Left lung (tissue), 10 donors: ENCODE data around the gene RUSC2. TPM values are rescaled to one million over a fixed set of nuclear protein-coding genes. Genes with fewer than 3 reads are reported as not detected.

Experiments
- ATAC-seq: fragments of 200-7000 bp; cut with Tn5 transposase; one replicate; pipeline ENCODE4 v1.9.1; 2020; ENCODE audit warnings: moderate library complexity
- DNase-seq, 4 donors: peaks; one replicate each; pipeline ENCODE4 v3.0.0-alpha.2; 2013 to 2020
- H3K27ac ChIP-seq, 2 donors: fragments of 200-600 bp; sonication (generic) in 1 of 2; one replicate each; pipeline versions ENCODE4 v1.5.0 to v1.8.0; 2020 to 2021
- H3K27me3 ChIP-seq, 2 donors: fragments of 200-600 bp; sonication (generic) in 1 of 2; one replicate each; pipeline versions ENCODE4 v1.5.0 to v1.8.0; 2020 to 2021
- H3K36me3 ChIP-seq, 2 donors: fragments of 200-600 bp; sonication (generic) in 1 of 2; one replicate each; pipeline versions ENCODE4 v1.5.0 to v1.8.0; 2020 to 2021
- H3K4me1 ChIP-seq, 2 donors: fragments of 200-600 bp; one replicate each; pipeline ENCODE4 v1.8.0; 2021
- H3K4me3 ChIP-seq, 2 donors: fragments of 200-600 bp; sonication (generic) in 1 of 2; one replicate each; pipeline versions ENCODE4 v1.5.0 to v1.8.0; 2020 to 2021; ENCODE audit warnings: mild to moderate bottlenecking in 1 of 2
- H3K9me3 ChIP-seq, 2 donors: fragments of 200-600 bp; sonication (generic) in 1 of 2; one replicate each; pipeline versions ENCODE4 v1.5.0 to v1.8.0; 2020 to 2021
- intact Hi-C, 2 donors: fragments of 100-400 bp; cut with DNase I; formaldehyde crosslinking; loops; one replicate each; pipeline versions ENCODE4 v1.11.2 to v1.14.2; 2022
- polyA plus RNA-seq, 6 donors: library from polyadenylated mRNA; unstranded; fragments of 120-200 nt; gene quantifications; one replicate each; pipeline ENCODE4 v1.2.1, GENCODE V29; 2013; ENCODE audit not compliant: insufficient read length in 6 of 6
- total RNA-seq, 2 donors: library from RNA; stranded (reverse); fragmentation: NEBNext Ultra II Directional; extraction: Animal tissue kit (Norgen Biotek cat#: 25700); gene quantifications; one replicate each; pipeline ENCODE4 v1.2.1, GENCODE V29; 2021
- TF ChIP-seq, protein P1 (sequence below), 2 donors: fragments of 200-600 bp; sonication (generic) in 1 of 2; IDR thresholded peaks; one replicate each; pipeline versions ENCODE4 v1.5.0 to v1.8.0; 2021; ENCODE audit warnings: antibody characterized with exemption in 2 of 2
- donor health status: DM: no; HTN: yes; CAD: no.
- donor health status: DM: no; HTN: no; CAD: no.

The RUSC2 gene
- total and polyA plus RNA-seq, 8 donors = 14.9 to 32.2 (median 16.6) TPM

DNA sequence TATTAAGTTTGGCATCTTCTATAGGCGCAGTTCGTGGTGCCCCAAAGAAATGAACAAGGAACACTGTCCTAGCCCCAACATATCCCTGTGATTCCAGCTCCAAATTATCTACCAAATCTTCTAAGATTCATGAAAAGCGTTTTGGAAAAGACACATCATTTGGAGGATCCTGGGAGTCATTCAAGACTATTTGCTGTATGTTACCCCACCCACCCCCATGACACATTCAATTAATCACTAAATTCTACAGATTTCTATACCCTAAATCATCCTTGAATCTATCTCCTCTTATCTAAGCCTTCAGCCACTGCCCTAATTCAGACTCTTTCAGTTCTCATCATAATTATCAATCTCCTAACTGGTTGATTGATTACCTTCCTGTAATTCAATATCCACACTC, 5.5 kb upstream of the RUSC2 start:
- no peaks in the 10 kb centered on the region for H3K36me3 ChIP-seq
- DNase-seq (no peak), ATAC-seq (no peak)
- H3K4me3 ChIP-seq = no peak overlapping the region
- TF ChIP-seq, protein P1, sequence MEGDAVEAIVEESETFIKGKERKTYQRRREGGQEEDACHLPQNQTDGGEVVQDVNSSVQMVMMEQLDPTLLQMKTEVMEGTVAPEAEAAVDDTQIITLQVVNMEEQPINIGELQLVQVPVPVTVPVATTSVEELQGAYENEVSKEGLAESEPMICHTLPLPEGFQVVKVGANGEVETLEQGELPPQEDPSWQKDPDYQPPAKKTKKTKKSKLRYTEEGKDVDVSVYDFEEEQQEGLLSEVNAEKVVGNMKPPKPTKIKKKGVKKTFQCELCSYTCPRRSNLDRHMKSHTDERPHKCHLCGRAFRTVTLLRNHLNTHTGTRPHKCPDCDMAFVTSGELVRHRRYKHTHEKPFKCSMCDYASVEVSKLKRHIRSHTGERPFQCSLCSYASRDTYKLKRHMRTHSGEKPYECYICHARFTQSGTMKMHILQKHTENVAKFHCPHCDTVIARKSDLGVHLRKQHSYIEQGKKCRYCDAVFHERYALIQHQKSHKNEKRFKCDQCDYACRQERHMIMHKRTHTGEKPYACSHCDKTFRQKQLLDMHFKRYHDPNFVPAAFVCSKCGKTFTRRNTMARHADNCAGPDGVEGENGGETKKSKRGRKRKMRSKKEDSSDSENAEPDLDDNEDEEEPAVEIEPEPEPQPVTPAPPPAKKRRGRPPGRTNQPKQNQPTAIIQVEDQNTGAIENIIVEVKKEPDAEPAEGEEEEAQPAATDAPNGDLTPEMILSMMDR (IDR thresholded peaks at IDR 0.05) = no peak
- intact Hi-C loops = loop anchor here in 1 of 2 donors (10.0 kb wide), 1 partner anchor 70 kb away; no protein-coding TSS in a partner anchor
- H3K27ac ChIP-seq = no peak overlapping the region
- H3K4me1 ChIP-seq = peaks cover 0 to 7% of the 10 kb centered on the region in 2 donors
- H3K27me3 ChIP-seq = no peaks in the 10 kb centered on the region
- no peaks in the 10 kb centered on the region for H3K9me3 ChIP-seq

DNA sequence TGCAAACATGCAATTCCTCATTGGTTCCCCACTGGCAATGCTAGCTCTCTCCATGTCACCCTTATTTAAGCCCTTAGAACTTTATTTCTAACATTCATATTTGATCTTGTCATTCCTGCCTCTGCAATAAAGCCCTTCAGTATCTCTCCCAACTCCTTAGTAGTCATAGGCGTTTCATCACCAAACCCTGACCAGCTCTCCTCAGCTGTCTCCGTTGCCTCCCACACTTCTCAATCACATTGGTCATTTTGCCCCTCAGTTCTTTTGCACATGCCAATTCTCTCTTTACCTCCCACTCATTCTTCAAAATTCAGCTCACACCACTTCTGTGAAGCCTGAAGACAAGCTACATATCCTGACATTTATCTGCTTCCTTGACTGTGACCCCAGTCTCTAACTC, 2.8 kb upstream of the RUSC2 start:
- Histone ChIP-seq H3K27ac (no peak overlapping the region), H3K4me3 (no peak overlapping the region), H3K27me3 (no peaks in the 10 kb centered on the region), H3K4me1 (peaks cover 8 to 17% of the 10 kb centered on the region in 2 donors), H3K36me3 (no peaks in the 10 kb centered on the region), H3K9me3 (no peaks in the 10 kb centered on the region)
- no peak for DNase-seq
- no peak for ATAC-seq
- TF ChIP-seq, protein P1 (IDR thresholded peaks at IDR 0.05) = no peak
- intact Hi-C loops = loop anchor here in 1 of 2 donors (10.0 kb wide), 1 partner anchor 68 kb away; no protein-coding TSS in a partner anchor

DNA sequence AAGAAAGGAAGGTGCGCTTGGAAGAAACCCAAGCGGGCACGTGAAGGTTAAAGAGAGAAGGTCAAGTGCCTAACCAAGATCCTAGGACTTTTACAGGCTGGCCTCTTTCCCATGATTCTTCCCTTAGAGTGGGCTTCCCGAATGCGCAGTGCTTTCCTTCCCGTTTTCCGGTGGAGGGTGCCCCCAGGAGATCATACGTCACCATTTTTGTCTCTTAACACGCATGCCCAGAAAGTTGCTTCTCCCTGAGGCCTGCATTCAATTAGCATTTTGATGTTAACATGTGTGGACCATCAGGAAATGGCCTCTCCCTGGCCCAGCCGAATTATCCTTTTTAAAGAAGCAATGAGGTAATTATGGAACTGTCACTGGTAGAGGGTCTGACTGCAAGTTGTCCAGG, 1.9 kb upstream of the RUSC2 start:
- Histone ChIP-seq H3K4me3 (no peak overlapping the region), H3K27ac (no peak overlapping the region), H3K27me3 (no peaks in the 10 kb centered on the region), H3K9me3 (no peaks in the 10 kb centered on the region), H3K36me3 (no peaks in the 10 kb centered on the region), H3K4me1 (peaks cover 8 to 26% of the 10 kb centered on the region in 2 donors)
- TF ChIP-seq, protein P1 (IDR thresholded peaks at IDR 0.05) = no peak
- DNase-seq (no peak), ATAC-seq (no peak)
- intact Hi-C loops = loop anchor here in 1 of 2 donors (10.0 kb wide), 1 partner anchor 67 kb away; no protein-coding TSS in a partner anchor

DNA sequence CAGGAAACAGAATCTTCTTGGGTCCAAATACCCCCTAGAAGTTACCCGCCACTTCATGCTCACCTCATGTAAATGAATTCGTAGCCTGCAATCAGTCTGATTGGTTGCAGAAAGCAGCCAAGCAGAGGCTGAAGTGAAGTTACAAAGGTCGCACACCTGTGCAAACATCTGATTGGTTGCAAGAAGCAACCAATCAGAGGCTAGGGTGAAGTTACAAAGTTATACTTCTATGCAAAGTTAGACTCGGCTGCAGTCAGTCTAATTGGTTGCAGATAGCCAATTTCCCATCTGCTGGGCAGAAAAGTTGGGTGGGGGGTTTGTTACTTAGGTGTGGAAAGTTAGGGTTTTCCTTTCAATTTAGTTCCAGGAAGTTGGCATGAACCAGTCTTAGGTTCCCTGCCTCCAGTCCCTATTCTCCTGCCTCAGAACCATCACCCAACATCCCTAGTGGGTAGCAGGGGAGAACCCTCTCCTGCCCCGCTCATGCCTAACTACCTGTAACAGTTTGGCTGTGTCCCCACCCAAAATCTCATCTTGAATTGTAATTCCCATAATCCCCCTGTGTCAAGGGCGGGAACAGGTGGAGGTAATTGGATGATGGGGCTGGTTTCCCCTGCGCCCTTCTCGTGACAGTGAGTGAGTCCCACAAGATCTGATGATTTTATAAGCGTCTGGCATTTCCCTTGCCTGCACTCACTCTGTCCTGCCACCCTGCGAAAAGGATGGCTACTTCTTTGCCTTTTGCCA, 1.2 kb upstream of the RUSC2 start:
- TF ChIP-seq, protein P1 (IDR thresholded peaks at IDR 0.05) = no peak
- intact Hi-C loops = loop anchor here in 1 of 2 donors (10.0 kb wide), 1 partner anchor 66 kb away; no protein-coding TSS in a partner anchor
- no peaks in the 10 kb centered on the region for H3K27me3 ChIP-seq
- H3K36me3 ChIP-seq = no peaks in the 10 kb centered on the region
- no peaks in the 10 kb centered on the region for H3K9me3 ChIP-seq
- ATAC-seq (no peak), DNase-seq (no peak)
- peak overlapping the region; percentile 68 to 83 for H3K4me3 ChIP-seq
- H3K27ac ChIP-seq = peak overlapping the region; percentile 90 to 94
- peaks cover 8 to 26% of the 10 kb centered on the region in 2 donors for H3K4me1 ChIP-seq

DNA sequence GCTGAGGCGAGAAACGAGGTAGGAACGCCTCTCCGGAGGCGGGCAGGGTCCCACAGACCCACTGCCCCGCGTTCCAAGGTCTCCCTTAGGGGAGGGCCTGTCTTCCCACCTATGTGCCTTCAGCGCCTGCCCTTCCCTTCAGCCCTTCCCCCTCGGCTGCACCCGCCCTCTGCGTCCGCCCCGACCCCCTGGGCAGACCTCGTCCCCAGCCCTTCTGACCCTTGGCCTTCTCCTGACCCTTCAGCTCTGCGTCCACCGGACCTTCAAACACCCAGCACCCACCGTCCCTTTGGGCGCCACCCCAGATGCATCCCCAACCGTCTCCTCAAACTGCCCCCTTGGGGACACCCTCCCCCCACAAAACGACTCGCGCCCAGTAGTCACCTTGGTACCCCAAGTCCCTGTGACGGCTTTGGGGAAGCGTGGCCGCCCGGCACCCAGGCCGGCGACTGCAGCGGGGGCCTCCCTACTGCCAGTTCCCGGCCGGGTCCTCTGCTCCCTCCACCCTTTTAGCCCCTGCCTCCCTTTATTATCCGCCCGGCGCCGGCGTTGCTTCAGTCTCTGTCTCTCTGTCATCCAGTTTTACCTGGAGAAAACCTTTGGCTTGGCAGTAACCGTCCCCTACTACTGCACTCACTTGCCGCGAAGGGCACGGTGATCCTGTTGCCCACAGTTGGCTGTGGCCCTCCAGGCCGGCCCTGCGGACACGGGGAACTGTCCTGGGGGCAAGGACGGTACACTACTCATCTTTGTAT, 421 bp downstream of the RUSC2 start:
- H3K4me1 ChIP-seq = peaks cover 8 to 26% of the 10 kb centered on the region in 2 donors
- TF ChIP-seq, protein P1 (IDR thresholded peaks at IDR 0.05) = no peak
- intact Hi-C loops = loop anchor here in 1 of 2 donors (5.0 kb wide), 1 partner anchor 62 kb away; no protein-coding TSS in a partner anchor
- DNase-seq = peak in 2 of 4 donors; percentile 35 to 87
- H3K27me3 ChIP-seq = no peaks in the 10 kb centered on the region
- H3K27ac ChIP-seq = peak overlapping the region; percentile 90 to 94
- ATAC-seq = peak; percentile 58
- H3K4me3 ChIP-seq = peak overlapping the region; percentile 68 to 83
- no peaks in the 10 kb centered on the region for H3K9me3 ChIP-seq
- H3K36me3 ChIP-seq = no peaks in the 10 kb centered on the region
